Stimulated activated CD4-positive, alpha-beta T cell treated with anti-CD3 and anti-CD28 coated beads, Interleukin-4, amount 100 ng/mL, for 1 hour (primary cell): Measurements from ENCODE around the gene CTTNBP2NL.

ENCODE experiments used
- DNase-seq: peaks from one replicate; pipeline ENCODE4 v3.0.0-alpha.2; 2020

CTTNBP2NL gene

GRCh38 chr1:112508278-112509004, 112.4 kb downstream of the CTTNBP2NL start, which contains the start of gene WNT2B:
Gene WNT2B, plus strand, starts transcription at chr1:112508965. Its CDS starts 298 bp downstream, at chr1:112509263.
- DNase-seq: peak; percentile 50

- peak; percentile 26 for DNase-seq
These were observed 113.1 kb downstream of the CTTNBP2NL start for GRCh38 chr1:112509005-112509659.

GRCh38 chr1:112509660-112510178, 113.7 kb downstream of the CTTNBP2NL start:
- DNase-seq: no peak

GRCh38 chr1:112510340-112510739, 114.3 kb downstream of the CTTNBP2NL start:
- DNase-seq: no peak
